ENCODE measurements around the gene DICER1.
"Not testable (repeated sequence)": the region's sequence is repeated elsewhere in the genome, so short reads cannot be mapped to it uniquely, and the experiment has no call there.

DICER1 gene

DNA sequence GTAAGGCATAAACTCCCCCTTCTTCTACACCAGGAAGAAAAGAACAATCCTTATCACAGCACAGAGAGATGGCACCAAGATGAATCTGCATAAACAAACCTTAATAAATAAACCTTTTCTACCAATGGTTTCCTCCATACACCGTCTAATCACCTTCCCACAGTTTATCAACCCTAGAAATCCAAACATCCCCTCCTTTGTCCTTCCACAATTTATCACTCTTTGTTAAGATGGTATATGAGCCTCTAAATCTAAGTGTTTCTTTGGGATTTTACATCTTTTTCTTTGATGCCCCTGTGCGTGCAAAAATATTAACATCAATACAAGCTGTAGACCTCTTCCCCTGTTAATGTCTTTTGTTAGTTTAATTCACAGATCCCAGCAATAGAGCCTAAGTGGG, 12.5 kb downstream of the DICER1 start:
- no peak for DNase-seq

DNA sequence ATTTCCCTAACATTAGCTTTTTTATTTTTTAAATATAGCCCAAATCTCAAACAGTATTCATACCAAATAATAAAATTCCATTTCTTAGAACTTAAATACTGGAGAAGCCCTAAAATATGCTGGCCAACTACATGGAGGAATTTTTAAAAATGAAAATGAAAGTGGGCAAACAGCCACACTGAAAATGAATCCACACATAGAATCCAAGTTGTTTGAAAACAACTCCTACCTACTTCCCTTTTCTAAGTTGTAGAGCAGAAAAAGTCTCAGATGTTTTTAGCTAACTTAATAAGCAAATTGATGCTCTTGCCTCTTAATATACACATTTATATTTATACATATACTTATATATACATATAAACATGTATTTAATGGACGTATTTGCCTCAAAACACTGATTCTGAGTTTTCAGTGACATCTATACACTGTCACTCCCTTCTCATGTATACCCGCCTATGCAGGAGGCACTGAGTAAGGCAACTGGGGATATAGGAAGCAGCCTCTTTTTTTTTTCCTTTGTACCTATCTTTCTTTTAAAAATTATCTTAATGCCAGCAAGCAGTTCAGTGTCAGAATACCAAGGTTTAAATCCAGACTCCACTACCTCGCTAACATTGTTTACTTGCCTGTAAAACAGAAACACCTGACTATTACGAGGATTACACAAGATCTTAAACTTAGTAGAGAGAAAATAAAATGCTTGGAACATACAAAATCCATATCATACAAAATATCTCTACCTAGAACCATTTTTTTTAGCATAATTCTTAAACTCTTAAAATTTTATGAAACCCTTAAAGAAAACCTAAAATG, 13.3 kb downstream of the DICER1 start:
- no peak for DNase-seq

DNA sequence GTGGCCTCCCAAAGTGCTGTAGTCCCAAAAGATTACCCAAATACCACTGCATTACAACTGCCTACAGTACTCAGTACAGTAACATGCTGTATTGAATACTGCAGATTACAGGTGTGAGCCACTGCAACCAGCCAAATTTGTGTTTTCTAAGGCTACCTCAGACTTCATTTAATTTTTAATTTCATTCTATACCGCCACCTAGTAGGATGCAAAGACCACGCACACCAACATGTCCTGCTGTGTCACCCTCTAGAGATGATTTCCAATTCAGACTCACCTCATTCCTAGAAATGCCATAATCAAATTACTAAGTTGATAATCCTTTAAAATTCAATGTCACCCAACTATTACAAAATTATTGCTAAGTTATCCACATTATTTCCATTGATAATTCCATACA, 15.1 kb downstream of the DICER1 start:
- no peak for DNase-seq

DNA sequence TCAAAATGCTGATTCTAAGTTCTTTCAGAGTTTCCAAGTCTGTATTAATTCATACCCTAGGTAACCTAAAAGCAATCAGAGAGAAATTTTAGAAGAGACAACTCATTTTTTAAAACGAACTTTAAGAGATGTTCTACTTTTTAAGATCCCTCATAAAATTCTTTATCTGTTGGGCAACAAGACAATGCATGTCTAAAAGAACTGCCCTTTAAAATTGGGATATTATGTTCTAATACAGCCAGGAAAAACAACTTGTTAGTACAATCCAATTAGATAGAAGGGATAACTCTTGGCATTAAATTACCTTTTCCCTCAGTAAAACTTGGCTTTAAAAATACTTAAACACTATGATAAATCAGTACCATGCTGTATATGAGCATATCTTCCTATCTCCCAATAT, 15.6 kb downstream of the DICER1 start:
- no peak for DNase-seq

DNA sequence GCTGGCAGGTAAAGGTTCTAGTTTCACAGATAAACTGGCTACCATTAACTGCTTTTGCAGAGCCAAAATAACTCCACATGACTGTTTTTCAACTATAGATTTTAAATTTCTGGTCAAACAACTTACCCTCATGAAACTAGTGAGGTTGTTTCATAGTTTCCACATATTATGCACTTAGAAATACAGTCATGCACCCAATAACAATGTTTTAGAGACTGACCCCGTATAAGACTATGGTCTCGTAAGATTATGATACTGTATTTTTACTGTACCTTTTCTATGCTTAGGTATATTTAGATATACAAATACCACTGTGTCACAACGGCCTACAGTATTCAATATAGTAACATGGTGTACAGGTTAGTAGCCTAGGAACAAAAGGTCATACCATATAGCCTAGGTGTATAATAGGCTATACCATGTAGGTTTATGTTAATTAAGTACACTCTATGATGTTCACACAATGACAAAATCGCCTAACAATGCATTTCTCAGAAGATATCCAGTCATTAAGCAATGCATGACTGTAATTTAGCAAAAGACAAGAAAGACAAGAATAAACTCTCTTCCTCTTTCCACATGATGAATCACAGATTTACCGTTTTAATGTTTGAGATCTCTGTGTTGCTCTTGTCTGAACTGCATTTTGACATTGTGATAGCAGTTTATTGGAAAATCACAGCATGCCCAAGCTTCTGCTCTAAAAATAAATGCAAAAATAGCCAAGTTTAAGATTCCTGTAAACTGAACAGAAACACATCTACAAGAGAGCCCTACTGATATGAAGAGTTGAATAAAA, 17.1 kb downstream of the DICER1 start:
- DNase-seq, result no peak

DNA sequence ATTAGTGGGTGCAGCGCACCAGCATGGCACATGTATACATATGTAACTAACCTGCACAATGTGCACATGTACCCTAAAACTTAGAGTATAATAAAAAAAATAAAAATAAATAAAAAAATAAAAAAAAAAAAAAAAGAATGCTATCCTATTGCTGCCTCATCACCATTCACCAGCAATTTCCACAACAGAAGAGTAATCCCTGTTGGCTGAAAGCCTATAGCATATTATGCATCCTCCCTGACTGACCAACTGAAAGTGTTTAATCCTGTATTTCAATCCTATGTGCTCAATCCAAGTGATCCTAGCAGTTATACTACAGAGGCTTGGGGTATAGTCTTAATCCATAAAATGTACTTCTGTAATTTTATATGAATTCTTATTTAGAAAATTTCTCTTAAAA, 18.5 kb downstream of the DICER1 start:
- DNase-seq, result no peak

DNA sequence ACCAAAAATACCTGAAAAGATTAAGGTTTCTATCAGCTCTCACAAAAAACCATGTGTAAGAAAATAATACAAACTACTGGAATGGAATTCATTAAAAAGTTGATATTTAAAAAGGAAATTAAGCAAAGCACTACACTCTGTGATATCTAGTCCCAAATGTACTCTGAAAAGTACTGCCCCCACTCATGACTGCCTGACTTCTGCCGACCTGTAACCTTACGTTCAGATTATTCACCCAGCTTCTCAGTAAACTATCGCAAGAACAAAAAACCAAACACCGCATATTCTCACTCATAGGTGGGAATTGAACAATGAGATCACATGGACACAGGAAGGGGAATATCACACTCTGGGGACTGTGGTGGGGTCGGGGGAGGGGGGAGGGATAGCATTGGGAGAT, 18.9 kb downstream of the DICER1 start:
- DNase-seq, result not testable (repeated sequence)

DNA sequence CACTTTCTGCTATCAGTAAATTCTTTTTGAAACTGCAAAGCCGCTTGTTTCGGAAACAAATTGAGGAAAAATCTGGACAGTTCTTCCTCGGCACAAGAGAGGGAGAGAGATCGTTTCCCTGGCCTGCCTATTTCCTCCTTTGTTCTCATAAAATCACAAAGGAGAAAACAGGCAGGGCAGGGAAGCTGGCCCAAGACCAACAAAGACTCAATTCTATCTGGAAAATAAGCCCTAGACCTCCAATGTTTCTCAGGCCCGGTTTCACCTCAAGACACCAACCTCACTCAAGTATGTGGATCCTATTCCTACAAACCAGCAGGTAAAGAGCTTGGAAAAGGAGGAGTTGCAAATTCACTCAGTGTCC, 19.5 kb downstream of the DICER1 start:
- no peak for DNase-seq

DNA sequence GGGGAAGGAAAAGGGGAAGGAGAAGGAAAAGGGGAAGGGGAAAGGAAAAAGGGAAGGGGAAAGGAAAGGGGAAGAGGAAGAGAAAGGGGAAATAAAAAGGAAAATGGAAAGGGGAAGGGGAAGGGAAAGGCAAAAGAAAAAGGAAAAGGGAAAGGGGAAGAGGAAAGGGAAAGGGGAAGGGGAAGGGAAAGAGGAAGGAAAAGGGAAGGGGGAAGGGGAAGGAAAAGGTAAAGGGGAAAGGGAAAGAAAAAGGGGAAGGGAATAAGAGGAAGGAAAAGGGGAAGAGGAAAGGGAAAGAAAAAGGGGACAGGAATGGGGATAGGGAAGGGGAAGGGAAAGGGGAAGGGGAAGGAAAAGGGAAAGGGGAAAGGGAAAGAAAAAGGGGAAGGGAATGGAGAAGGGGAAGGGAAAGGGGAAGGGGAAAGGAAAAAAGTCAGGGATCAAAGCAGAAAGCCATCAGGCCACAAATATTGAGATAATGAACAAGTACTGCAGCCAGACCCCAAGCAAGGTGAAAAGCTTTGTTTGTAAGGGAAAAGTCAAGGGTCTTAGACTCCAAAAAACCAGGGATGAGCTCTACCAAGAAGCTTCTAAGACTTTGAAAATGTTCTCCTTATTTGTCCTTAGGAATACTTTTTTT, 20.0 kb downstream of the DICER1 start:
- DNase-seq, result no peak

DNA sequence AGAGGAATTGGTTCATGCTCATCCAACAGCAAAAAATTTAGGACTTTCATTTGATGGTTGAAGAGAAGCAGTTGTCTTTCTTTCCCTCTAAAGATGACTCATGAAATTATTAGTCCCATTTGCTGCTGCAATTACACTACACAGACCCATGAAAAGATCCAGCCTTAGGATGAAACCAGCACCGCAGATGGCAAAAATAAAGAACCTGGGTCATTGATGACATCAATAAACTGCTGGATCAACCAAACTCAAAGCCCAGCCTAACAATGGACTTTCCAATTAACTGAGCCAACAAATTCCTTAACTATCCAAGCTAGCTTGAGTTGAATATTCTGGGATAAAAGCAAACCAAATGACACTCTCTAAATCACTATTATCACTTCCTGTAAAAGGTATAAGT, 20.7 kb downstream of the DICER1 start:
- DNase-seq, result no peak

DNA sequence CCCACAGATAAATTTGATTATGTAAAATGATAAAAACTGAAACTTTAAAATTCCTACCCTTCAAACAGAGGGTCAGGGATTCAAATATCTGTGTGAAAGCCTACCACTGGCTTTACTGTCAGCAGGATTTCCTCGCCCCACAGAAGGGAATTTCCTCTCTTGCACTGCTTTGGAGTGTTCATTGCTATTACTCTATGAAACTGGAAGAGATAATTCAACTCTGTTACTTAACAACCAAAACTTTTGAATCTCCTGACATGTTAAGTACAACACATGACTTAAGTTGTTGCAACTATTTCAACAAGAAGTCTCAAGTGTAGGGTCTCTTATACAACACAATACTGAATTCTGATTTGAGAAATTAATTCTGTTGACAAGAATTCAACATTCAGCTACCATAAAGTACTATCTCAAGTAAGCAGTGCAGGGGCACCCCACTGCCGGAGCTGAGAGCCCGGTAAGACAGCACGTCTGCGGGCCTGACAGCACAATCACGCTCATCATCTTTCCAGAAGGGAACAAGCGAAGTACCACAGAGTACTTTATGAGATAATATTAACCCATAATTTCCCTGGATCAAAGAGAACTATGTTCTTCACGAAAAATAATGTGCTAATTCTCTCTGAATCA, 22.9 kb downstream of the DICER1 start:
- DNase-seq, result no peak

DNA sequence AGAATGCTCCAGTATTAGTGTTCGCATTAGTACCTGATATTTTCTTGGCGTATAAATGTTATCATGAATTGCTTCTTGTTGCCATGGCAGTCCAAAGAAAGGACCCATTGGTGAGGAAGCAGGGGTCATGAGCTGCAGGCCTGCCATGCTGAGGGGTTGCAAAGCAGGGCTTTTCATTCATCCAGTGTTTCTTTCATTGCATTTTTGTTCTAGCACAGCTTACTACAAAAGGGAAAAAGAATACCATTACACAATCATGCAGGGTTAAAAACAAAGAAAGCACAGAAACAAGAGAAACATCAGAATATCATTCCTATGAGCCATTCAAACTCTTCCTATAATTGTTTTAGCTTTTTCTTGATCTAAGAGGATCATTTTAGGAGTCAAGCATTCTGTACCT, 24.0 kb downstream of the DICER1 start:
- no peak for DNase-seq

DNA sequence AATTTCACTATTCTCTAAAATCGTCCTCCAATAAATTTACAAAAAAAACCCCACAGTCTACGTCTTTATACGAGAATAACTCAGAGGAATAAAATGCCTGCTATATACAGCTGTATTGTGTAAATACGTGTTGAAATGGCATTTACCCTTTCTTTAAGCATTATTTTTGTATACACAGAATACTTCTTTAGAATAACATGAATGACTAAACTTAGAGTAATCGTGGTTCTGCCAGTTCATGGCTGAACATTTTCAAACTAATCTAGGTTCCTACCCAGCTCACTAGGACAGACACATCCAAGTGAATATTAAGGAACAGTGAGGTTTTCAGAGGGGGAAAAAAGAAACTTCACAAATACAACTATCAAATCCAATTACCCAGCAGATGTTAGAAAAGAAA, 24.6 kb downstream of the DICER1 start:
- no peak for DNase-seq

DNA sequence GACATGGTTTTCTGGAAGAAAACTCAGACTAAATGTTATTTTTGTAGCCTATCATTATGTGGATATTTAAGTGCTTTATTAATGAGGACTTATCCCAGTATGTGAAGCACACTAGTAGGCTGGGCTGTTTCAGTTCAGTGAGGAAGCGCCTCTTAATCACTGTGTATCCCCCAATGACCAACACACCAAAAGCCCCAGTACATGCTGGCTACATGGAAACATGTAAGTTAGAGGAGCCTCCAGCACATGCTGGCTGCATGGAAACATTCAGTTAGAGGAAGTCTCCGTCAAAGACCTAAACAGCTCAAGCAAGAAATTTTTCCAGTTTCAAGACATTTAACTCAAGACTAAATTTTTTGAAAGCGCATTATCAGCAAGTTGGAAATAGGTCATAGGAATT, 26.8 kb downstream of the DICER1 start:
- no peak for DNase-seq

DNA sequence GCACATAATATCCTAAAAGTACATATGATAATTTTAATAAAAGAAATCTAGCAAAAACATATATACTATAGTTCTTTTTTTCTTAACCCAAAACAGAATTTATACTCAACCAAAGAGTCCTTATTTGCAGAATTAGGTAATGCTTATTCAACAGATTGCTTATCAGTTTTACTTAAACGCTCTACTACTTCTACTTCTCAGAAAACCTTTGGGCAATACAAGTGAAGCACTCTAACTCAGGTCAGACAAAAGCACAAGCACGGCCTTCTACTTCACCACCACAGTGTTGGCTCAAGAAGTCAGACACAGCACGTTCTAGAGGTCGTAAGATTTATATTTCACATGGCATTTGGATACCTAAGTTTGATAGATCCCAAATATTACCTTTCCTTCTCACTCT, 29.2 kb downstream of the DICER1 start:
- no peak for DNase-seq

DNA sequence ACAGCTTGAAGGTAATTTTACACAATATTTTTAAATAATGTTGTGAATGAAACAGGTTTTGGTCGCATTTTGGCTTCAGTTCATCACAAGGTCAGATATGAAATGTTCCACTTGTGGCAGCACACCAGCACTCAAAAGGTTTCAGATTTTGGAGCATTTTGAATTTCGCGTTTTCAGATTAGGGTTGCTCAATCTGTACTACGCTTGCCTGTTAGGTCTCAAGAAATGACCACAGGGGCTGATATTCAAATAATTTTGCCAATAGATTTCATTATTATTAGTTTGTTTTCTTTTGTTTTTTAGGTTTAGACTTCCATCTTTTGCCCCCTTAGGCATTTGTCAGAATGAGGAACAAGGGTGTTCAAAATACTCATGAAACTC, 29.8 kb downstream of the DICER1 start:
- DNase-seq, result no peak

DNA sequence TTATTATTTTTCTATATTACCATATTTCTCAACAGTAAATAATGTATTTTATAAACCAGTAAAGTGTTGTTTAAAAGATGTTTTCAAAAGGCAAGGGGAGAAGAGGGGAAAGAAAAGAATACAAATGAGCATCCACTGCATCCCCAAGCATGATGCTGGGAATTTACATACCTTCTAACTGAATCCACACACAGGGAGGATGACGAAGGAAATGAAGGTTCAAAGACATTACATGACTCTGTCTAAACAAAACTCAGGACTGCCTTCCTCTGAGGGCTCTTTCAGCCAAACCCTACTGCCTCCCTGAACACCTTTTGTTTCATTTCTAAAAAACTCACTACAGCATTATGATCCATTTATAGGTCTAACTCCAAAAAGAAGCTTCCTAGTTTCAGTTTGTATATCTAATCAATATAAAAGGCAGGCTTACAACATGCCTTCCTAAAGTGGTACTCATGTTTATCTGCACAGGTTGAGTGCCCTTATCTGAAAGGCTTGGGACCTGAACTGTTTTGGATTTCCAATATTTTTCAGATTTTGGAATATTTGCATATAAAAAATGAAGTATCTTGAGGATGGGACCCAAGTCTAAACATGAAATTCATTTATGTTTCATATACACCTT, 30.3 kb downstream of the DICER1 start:
- no peak for DNase-seq

DNA sequence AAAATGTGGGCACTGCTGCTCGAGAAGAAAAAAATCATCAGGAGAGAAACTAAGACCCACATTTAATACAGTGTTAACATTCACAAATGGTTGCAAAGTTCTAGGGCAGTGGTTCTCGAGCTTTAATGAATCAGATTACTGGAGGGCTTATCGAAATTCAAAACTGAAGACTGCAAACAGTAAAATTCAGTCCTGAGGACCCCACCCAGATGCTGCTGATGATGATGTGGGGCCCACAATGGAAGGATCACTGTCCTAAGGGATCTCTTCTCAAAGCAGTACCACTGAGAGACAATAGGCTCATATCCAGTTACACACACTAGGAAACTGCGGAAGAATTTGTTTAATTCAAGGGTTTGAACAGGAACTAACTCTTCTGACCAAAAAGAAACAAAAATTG, 31.4 kb downstream of the DICER1 start:
- DNase-seq, result no peak

DNA sequence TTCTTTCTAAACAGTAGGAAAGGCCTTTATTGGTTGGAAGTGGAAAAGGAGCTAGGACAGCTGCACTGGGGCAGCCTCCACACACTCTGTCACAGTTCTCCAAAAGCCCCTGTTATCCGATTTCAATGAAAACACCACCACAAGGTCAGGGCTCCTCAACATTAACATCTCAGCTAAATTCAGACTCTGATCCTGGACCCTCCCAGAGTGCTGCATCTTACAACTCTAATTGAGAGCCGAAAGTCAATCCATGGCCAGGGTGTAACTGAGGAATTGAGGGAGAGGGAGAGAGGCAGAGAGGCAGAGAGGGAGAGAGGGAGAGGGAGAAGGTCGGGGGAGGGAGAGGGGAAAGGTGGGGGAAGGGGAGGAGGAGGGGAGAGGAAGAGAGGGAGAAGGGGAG, 32.1 kb downstream of the DICER1 start:
- DNase-seq, result no peak

DNA sequence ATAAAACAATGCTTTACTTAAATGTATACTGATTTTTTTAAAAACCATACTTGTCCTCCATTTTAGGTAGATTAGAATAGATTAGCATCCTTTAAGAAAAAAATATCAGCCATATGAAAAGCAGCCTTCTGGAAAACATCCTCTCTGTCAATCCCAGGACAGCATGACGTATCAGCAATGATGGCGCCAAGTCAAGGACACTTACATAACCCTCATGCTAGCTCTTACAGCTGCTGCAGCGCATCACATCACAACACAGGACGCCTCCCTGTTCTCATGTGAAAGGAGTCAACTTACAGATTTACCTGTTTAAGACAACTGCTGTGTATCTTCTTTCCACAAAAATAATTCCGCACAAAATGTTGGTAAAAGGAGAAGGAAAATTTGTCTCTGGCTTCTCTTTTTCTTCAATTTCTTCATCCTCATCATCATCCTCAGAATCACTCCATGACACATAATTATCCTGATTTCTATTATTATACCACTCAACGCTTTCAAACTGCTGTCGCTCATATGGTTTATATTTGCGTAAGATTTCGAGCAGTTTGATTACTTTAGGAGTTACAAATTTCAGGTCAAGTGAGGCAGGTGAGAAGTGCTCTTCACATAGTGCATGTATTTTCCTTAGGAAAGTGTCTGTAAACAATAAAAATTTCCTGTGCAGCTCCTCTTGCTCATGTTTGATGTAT, 33.3 kb downstream of the DICER1 start:
- no peak for DNase-seq

DNA sequence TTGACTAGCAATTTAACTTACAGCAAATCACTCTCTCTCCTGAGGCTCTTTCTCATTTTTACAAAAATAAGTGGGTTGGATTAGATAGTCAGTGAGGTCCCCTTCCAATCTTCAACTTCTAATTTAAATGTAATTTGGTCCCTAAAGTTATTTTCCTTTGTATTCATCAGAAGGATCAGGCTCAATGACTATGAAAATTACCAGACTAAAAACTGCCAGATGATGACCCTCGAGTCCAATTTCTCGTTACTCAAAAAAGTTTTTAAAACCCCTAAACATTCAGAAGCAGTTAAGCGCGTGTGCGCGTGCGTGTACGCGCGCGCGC, 34.7 kb downstream of the DICER1 start:
- no peak for DNase-seq

DNA sequence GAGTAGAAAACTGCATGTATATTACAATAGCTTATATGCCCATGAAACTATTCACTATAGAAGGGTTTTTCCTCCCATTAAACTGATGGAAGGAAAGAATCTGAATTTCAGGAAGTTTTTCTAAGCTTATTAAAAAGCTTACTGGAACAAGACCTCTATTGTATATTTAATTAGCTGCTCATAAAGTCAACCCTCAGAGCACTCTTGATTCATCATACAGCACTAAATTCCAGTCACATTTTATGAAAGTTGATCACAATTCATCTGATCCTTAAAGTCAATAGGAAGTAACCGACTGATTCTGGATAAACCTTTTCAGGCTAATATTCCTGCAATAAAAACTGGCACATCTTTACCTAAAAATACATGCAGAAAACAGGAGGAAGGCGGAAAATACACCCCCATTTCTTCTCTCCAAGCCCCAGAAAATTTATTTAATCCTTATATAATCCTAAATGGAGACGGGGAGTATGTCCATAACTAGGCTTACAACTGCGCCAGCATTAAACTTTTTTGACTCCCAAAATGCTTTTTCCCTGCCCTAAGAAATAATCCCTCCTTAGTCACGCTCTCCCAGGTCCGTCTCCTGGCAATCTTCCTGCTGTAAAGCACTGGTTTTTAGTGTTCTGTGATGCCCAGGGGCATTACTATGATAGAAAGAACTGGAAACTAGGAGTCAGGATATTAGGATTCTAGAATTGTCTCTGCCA, 35.3 kb downstream of the DICER1 start:
- DNase-seq, result no peak

Measured in NCI-H748 treated with DMSO at 0.1 percent for 48 hours (cell line).